Myocyte (in vitro differentiated cells): ENCODE data around the gene HSF2BP. TPM values are rescaled to one million over a fixed set of nuclear protein-coding genes. Genes with fewer than 3 reads are reported as not detected.
"Not testable (repeated sequence)": the region's sequence is repeated elsewhere in the genome, so short reads cannot be mapped to it uniquely, and the experiment has no call there.

Experiments
- DNase-seq: peaks from one replicate; pipeline ENCODE4 v3.0.0-alpha.2; 2012; ENCODE audit warnings: low read depth
- total RNA-seq: library from RNA; depleted of rRNA; stranded (reverse); fragments of >200 nt; gene quantifications from 2 replicates; pipeline ENCODE4 v1.2.3, GENCODE V29; 2014

The HSF2BP gene
- total RNA-seq, 1 donor from 2014 or later: 2.3 TPM

- DNase-seq: no peak
Observed at GRCh38 chr21:43687566-43688399, 28.5 kb upstream of the HSF2BP start.

- no peak for DNase-seq
Observed at GRCh38 chr21:43686811-43687565, 27.7 kb upstream of the HSF2BP start.

DNA sequence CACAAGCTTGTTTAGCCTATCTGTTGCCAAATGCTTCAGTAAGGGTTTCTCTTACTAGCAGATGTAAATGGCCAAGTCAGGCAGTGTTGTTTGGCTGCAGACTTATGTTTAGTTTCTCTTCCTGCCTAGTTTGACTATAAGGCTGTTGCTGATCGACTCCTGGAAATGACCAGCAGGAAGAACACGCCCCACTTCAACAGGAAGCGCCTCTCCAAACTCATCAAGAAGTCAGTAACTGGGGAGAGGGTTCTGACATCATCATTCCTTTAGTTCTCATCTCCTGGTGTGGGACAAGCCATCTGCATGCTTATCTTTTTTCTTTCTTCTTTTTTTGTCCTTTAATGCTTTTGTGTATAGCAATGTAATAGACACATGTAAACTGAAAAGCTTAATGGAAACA lies 25.1 kb upstream of the HSF2BP start:
- DNase-seq: no peak

DNA sequence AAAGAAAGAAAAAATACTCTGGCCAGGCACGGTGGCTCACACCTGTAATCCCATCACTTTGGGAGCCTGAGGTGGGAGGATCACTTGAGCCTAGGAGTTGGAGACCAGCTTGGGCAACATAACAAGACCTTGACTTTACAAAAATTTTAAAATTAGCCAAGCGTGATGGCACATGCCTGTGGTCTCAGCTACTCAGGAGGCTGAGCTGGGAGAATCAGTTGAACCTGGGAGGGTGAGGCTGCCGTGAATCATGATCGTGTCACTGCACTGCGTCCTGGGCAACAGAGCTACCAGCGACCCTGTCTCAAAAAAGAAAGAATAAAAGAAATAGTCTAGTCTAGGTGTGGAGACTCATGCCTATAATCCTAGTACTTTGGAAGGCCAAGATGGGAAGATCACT lies 22.4 kb upstream of the HSF2BP start:
- no peak for DNase-seq

GRCh38 chr21:43680421-43680820 lies 21.1 kb upstream of the HSF2BP start:
- not testable (repeated sequence) for DNase-seq

GRCh38 chr21:43679951-43680350 lies 20.7 kb upstream of the HSF2BP start:
- DNase-seq: no peak

DNA sequence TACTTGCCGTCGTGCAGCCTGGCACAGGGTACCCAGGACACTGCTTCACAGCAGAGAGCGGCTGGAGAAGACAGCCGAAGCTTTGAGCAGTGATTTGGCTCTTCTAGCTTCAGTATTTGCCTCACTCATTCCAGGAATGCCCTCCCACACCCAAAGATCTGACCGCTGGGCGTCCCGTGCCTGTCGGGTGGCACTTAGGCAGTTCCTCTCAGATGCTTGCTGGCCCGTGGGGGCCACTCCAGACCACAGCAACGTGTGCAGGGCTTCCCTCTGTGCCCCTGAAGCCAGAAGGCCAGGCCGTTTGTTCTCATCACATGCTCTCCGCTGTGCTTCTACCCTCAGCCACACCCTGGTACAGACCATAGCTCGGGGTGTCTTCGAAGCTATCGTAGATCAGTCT lies 17.1 kb upstream of the HSF2BP start:
- DNase-seq: peak; percentile 15

GRCh38 chr21:43675871-43676270 lies 16.6 kb upstream of the HSF2BP start:
- DNase-seq: no peak

- no peak for DNase-seq
Observed at GRCh38 chr21:43669828-43670605, 10.7 kb upstream of the HSF2BP start.

DNA sequence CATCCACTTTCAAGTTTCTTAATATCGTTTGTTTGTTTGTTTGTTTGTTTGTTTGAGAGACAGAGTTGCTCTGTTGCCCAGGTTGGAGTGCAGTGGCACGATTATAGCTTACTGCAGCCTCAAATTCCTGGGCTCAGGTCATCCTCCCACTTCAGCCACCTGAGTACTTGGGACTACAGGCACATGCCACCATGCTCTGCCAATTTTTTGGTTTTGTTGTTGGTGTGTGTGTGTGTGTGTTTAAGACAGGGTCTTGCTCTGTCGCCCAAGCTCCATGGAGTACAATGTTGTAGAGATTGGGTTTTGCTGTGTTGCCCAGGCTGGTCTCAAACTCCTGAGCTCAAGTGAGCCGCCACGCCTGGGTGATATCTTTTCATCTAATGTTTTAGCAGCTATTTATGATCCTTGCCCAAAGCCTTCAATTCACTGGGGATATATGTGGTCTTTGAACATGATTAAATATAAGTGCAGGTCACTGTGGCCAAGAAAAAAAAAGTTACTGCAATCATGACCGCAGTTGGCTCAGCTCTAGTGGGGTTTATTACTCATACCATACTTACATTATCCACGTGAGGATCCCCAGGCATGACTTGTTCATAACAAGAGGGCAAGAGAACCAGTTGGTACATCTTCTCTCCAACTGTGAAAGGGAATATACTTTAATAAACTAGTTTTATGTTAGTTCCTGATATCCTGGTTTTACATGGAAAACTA lies 8.1 kb upstream of the HSF2BP start:
- DNase-seq: peak; percentile 62

- DNase-seq: no peak
Observed at GRCh38 chr21:43665879-43666278, 6.6 kb upstream of the HSF2BP start.

GRCh38 chr21:43664358-43664757 lies 5.1 kb upstream of the HSF2BP start:
- no peak for DNase-seq

DNA sequence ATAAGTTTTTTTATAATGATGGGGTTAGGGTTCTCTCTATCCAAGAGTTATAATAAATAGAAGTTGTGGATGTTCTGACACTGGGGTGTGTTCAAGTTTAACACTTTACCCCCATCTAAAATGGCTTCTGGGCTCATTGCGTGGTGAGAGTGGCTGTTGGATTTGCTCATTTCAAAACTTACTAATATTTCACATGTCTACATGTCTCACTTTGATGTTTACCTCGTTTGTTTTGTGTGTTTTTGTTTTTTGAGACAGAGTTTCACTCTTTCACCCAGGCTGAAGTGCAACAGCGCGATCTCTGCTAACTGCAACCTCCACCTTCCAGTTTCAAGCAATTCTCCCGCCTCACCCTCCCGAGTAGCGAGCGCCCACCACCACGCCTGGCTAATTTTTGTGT lies 3.7 kb upstream of the HSF2BP start:
- DNase-seq: no peak

- peak; percentile 45 for DNase-seq
Observed at GRCh38 chr21:43662286-43662685, 3.0 kb upstream of the HSF2BP start.

DNA sequence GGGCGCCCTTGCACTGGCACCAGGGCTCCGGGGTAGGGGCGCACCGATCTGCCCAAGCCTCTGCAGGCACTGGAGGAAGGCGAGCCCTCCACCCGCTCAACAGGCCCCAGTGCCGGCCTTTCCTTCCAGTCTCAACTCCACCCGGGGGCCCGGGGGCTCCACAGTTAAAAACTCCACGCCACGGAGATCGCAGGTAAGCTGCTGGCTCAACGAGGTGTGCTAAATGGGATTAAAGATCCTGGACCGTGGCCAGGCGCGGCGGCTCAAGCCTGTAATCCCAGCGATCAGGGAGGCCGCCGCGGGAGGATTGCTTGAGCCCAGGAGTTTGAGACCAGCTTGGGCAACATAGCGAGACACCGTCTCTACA lies 536 bp downstream of the HSF2BP start:
- no peak for DNase-seq

GRCh38 chr21:43658088-43658741 lies 1.1 kb downstream of the HSF2BP start:
- DNase-seq: no peak

- DNase-seq: no peak
Observed at GRCh38 chr21:43657355-43658087, 1.8 kb downstream of the HSF2BP start.

- DNase-seq: no peak
Observed at GRCh38 chr21:43654806-43655489, 4.3 kb downstream of the HSF2BP start.

DNA sequence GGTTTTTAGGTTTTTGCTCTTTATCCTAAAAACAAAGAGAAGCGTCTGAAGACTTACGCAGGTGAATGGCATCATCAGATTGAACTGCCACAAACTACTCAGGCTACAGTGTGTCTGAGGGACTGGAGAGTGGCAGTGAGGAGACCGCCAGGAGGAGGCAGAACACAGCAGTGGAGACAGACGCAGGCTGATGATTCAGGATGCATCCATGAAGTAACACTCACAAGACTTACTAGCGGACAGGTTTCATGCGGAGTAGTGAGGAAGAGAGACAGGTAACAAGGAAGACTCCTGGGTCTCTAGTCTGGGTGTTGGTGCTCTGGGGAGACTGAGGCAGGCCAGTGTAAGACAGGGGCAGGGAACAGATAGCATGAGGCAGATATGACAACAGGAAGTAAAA lies 5.7 kb downstream of the HSF2BP start:
- no peak for DNase-seq
